Stimulated activated CD4-positive, alpha-beta T cell treated with anti-CD3 and anti-CD28 coated beads, Interleukin-15, amount 100 ng/mL, for 1 hour (primary cell): Measurements from ENCODE around the gene CACNA1G.

Experiments
- DNase-seq, 2 donors: peaks; one replicate each; pipeline ENCODE4 v3.0.0-alpha.2; 2020; ENCODE audit warnings: low read depth in 1 of 2, low spot score in 1 of 2

The CACNA1G gene

GRCh38 chr17:50560185-50560824 is at the start of gene CACNA1G:
TSS of gene CACNA1G (plus strand) at chr17:50560715. CDS start at chr17:50561460, 745 bp downstream.
- DNase-seq = peak; percentile 76 to 84

GRCh38 chr17:50511058-50511457 is 49.5 kb upstream of the CACNA1G start:
- peak in 1 of 2 donors; percentile 16 for DNase-seq

DNA sequence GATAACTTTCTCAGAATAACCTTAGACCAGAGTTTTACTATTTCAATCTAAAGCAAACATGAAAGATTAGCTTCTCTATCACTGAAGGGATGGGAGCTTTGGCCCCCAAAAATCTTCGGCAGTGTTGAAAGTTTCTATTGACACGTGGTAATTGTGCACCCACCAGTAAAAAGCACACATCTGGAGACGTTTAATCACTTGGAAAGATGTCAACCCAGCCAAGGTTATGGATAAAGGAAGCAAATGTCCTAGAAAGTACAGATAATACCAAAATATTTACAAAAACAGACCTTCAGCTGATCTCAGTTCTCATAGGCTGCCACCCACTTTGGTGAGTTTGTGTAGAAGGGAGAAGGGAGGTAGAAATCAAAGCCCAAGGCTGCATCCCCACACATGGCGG is 47.0 kb upstream of the CACNA1G start:
- DNase-seq = no peak

DNA sequence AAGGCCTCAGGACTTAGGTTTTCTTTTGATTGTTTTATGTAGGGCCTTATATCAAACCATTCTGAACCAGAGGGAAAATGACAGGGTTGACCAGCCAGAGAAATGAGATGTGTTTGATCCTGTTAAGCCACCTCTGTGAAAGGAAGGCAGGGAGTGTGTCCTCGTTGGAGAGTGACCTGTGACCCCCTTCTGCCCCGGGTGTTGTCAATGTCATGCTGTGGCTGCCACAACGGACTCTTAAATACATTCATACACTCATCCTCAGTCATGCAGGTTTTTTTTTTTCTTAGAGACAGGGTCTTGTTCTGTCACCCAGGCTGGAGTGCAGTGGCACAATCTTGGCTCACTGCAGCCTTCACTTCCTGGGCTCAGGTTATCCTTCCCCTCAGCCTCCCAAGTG is 46.1 kb upstream of the CACNA1G start:
- DNase-seq = no peak

DNA sequence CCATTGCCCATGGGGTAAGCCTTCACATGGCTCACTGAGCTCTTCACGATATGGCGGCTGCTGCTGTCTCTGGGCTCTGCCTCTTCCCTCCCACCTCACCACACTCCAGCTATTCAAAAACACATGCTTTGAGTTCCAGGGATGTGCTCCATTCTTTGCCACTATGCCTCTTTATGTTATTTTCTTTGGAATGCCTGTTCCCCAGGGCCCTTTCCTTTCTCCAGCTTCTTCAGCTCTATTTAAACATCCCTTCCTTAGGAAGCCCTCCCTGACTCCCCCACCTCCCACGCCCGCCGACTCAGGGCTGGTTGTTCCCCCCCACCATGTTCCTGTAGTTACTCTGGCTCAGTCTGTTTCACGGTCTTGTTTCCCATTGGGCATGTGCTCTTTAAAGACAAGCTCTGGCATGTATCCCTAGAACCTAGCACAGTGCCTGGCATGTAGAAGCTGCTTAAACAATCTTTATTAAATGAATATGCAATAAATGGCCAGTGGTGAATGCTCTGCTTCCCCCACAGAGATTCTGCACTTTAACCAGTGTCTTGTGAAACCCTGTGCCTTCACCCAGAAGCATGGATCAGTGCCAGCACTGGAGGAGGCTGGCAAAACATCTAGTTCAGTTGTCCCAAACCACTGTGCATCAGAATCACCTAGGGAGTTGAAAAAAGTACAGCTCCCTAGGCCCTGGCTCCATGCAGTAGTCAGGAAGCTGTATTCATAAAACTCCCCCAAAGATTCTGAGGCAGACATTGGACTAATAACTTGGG is 45.4 kb upstream of the CACNA1G start:
- no peak for DNase-seq

- no peak for DNase-seq
These were observed 43.5 kb upstream of the CACNA1G start for GRCh38 chr17:50517011-50517410.

- no peak for DNase-seq
These were observed 42.8 kb upstream of the CACNA1G start for GRCh38 chr17:50517504-50518383.

- DNase-seq = no peak
These were observed 42.0 kb upstream of the CACNA1G start for GRCh38 chr17:50518384-50519023.

GRCh38 chr17:50519141-50519834 is 41.2 kb upstream of the CACNA1G start:
- no peak for DNase-seq

DNA sequence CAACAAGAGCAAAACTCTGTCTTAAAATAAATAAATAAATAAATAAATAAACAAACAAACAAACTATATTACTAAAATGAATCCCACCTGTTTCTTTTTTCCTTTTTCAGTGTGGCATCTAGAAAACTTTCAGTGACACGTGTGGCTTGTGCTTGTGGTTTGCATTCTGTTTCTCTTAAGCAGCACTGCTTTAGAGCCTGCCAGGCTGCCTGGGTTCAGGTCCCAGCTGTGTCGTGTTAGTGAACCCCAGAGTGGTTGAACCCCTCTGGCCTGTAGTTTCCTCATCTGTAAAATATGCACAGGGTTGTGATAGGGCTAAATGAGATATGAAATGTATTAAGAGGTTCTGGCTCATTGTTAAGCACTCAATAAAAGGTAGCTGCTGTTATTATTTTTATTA is 40.0 kb upstream of the CACNA1G start:
- DNase-seq = no peak

GRCh38 chr17:50521514-50521913 is 39.0 kb upstream of the CACNA1G start:
- DNase-seq = no peak

- DNase-seq = no peak
These were observed 37.7 kb upstream of the CACNA1G start for GRCh38 chr17:50522766-50523165.

GRCh38 chr17:50523208-50523607 is 37.3 kb upstream of the CACNA1G start:
- no peak for DNase-seq

DNA sequence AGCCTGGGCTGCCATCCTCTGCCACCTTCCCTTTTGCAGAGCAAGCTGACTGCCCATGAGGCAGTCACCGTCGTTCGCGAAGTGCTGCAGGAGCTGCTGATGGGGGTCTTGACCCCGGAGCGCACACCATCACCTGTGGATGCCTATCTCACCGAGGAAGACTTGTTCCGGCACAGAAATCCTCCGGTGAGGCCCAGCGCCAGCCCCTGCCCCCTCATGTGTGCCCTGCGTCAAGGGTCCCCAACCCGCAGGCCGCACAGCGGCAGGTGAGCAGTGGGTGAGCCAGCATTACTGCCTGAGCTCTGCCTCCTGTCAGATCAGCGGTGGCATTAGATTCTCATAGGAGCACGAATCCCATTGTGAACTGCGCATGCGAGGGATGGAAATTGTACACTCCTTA is 35.7 kb upstream of the CACNA1G start:
- no peak for DNase-seq

DNA sequence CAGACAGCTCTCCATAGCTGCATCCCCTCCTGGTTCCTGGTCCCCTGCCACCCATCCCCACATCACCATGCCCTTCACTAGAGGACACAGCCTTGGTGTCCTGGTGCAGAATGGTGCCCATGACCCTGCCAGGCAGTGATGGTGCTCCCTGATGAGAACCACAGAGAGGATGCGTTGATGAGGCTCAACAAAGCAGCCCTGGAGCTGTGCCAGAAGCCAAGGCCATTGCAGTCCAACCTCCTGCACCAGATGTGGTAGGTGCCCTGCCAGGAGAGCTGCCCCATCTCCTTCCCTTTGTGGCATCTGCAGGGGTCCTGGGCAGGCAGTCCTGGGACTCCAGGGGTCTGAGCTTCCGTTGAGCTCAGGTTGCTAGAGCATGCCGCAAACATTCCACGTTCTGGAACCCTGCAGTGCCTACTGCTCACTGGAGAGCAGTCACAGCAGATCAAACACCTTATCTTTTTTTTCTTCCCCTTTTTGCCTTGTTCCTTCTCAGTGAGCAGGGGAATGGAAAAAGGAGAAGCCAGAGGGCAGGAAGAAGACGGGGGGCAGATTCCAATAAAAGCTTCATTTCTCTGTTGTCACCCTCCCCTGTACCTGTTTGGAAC is 33.3 kb upstream of the CACNA1G start:
- DNase-seq = no peak

DNA sequence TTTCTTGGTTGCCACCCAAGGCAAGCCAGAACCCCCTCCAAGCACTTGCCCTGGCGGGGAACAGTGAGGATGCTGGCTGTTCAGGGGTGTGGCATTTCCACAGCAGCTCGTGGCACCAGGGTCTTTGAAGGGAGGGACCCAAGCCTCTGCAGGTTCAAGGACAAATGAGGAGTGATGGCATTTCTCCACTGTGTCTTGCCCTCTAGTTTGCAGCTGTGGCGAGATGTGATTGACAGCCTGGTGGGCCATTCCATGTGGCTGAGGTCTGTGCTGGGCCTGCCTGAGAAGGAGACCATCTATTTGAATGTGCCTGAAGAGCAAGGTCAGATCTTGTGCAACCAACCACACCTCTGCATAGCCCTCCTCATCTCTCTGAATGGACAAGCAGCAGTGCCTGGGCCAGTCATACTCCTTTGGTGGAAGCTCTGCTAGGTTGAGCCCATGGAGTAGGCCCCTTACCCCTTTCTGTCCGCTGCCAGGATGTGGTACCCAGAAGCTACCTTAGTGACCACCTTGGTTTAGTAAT is 32.5 kb upstream of the CACNA1G start:
- DNase-seq = no peak

DNA sequence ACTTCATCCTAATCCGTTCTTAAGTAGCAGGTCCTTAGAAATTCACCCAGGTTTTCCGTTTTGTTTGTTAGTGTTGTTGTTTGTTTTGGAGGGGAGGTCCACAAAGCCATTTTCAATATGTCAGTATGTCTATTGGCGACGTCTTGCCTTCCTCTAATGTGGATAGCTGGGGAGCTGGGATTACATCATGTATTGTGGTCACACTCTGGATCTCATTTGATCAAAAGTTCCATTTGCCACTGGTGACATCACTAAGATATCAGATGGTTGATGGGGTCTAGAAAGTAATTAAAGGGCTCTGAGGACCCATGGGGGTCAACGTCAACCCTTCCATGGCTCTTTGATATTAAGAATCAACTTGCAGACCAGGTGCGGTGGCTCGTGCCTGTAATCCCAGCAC is 30.7 kb upstream of the CACNA1G start:
- no peak for DNase-seq

DNA sequence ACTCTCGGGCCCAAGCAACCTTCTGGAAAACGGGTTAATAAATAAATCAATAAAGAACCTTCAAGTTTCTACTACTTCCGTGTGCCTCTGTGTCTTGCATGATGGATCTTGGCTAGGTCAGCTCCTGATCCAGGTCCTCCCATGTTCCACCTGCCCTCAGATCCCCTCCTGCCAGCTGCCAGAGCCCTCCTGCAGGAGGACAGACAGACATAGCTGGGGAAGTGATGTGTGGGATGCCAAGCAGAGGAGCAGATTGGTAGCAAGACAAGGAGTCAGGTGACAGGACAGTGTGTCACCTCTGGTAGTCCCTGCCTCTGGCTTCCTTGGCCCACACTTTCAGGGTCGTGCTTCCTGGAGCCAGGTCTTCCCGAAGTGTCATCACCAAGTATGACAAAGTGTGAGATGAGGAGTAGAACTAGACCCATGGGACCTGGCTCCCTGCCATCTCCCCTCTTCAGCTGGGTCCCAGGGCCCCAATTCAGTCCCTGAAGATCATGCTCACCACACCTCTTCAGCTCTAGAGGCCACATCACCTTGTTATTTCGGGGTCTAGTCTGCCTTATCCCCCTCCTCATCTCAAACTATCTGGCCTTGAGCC is 29.0 kb upstream of the CACNA1G start:
- DNase-seq = no peak

- no peak for DNase-seq
These were observed 28.0 kb upstream of the CACNA1G start, which contains the start of gene EPN3 for GRCh38 chr17:50532452-50533024. TSS of gene EPN3 (plus strand) at chr17:50532735. CDS start at chr17:50536557, 3,822 bp downstream.
